ENCODE results near the gene SFT2D3.
A peak's percentile ranks its signal among the peaks of the same experiment; 100 is the strongest.

SFT2D3 gene, protein sequence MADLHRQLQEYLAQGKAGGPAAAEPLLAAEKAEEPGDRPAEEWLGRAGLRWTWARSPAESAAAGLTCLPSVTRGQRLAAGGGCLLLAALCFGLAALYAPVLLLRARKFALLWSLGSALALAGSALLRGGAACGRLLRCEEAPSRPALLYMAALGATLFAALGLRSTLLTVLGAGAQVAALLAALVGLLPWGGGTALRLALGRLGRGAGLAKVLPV

DNA sequence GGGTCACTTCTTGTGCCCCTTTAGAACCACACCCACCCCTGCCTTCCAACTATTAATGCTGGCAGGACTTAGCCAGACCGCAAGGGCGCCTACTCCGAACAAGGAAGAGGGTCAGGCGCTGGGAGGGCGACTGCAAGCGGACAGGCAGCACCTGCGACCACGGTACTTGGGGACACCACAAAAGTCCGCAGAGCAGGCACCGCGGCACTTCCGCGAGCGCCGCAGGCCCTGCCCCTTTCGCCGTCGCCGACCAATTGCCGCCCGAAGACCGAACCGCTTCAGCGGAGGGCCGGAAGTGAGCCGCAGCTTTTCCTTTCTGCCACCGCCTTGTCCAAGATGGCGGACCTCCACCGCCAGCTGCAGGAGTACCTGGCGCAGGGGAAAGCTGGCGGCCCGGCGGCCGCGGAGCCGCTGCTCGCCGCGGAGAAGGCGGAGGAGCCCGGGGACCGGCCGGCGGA lies at the start of gene SFT2D3:
Gene SFT2D3, plus strand, starts transcription at position 305 of the 458 bp plus-strand sequence. Its CDS starts 32 bp downstream, at position 337.
- DNase-seq: peak; percentile 90 to 91

DNA sequence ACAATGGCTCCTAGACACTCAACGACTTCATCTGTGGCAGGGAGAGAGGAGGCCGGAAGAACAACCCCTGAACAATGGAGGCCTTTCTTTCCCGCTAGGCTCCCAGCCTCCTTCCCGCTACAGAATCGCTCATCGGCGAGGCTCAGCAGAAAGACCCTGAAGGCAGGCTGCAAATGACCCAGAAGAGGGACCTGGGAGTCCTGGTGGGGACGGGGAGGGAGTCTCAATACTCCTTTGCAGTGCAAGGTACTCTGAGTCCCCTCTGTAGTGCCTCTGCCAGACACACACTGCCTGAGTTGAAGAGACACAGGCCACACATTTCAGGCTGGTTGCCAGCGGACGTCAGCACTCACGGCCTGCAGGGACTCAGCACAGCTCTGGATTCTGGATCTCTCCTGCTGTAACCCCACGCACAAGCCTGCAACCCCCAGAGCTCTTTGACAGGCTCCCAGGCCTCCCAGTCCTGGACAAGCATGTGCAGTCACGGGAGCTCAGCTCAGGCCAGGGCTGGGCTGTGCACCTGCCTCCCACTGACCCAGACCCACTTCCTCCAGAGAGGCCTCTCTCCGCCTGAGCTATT lies 49.2 kb upstream of the SFT2D3 start:
- DNase-seq: no peak

- no peak for DNase-seq
Observed at GRCh38 chr2:127652786-127653357, 48.4 kb upstream of the SFT2D3 start.

DNA sequence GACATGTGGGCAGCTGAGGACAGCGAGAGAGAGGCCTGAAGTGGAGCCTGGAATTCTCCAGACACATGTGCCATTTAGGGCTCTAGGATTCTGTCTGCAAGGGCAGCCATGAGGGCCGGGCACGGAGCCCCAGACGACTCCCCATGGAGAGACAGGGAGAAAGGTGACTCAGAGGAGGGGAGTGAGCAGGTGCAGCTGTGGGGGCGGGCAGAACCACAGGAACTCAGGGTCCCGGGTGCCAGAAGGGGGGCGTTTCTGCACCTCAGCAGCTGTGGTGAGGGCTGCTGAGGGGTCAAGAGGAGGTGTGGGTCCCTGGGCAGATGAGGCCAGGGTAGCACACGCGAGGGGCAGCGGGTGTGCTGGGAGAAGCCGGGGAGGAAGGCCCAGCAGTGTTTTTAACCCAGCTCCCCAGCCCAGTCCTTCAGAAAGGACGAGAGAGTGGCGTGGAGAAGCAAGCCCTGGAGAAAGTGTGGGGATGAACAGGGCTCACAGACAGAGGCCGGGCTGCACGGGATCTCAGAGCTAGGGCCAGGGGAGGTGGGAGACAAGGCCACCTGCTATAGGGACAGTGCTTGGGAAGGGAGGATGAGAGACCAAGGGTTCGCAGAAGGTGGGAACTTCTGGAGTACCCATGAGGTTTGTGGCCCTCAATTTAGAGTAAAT lies 47.7 kb upstream of the SFT2D3 start:
- no peak for DNase-seq

DNA sequence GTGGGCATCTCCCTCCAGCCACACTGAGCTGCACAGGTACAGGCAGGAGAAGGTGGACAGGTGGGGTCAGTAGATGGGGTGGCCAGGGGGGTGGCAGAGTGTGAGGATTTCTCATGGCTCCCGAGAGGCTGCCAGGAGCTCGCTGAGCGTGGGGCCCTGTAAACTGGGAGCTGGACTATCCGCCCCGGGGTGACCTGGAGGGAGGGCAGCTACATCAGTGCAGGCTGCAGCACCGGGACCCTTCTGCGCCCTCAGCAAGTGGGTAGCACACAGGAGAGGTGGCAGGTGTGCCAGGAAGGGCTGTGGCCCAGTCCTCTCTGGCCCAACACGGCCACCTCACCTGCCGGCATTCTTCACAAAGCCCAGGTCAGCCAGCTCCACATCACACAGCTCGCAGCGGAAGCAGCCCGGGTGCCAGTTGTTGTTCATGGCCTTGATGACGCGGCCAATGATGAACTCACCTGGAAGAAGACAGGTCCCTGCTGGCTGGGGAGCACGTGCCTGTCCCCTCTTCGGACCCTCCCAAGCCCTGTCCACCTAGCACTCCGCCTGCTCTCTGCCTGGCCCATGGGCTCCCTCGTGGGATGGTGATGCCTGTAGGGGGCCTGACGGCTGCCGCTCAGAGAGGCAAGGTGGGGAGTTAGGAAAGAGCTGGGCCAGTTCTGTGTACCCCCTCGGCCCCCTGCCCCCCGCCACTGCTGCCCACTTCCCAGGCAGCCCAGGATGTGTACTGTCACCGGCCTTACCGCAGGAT lies 47.0 kb upstream of the SFT2D3 start:
- no peak for DNase-seq

DNA sequence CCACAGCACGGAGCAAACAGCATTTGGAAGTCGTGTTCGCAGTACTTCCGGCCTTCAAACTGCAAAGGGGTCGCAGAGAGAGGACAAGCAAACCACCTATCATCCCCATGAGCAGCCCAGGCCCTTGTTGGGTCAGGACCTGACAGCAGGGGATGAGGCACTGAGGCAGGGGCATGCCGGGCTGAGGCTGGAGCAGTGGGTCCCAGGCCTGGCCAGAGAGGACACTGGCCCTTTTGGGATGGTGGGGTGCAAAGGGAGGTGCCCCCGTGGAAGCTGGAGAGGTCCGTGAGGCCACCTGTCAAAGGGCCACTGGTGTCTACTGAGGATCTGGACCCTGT lies 46.5 kb upstream of the SFT2D3 start:
- no peak for DNase-seq

DNA sequence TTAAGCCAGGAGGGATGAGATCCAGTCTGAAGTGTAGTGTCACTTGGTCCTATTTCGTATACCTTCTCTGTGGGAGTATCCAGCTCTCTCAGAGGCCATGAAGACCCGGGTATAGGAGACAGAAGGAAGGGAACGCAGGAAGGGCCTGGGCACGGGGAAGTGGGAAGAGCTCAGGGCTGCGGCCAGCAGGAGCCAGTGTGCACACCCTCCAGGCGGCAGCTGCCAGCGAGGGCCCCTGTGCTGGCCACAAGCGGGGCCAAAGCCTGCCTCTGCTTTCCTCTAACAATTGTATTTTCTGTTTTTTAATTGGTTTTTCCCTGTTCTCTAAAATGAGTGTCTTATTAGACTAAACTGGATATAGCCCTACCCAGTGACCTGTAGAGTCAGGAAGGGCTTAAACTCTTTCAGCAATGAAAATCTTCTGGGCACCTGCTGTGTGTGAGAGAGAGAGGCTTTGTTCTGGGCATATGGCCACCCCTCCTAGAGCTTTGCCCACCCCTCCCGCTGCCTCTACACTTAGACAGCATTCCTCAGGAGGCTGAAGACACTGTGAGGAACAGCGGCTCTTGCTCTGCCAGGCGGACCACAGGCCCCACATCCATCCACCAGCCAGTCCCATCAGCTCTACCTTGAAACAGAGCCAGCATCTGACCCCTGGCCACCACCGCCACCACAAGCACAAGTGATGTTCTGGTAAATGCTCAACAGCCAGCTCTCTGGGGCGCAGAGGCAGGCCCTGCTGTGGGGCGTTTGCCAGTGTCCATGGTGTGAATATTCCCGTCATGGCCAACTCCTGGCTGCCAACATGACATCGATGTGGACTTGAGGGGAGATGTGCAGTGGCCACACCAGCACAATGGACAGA lies 45.9 kb upstream of the SFT2D3 start:
- DNase-seq: no peak

DNA sequence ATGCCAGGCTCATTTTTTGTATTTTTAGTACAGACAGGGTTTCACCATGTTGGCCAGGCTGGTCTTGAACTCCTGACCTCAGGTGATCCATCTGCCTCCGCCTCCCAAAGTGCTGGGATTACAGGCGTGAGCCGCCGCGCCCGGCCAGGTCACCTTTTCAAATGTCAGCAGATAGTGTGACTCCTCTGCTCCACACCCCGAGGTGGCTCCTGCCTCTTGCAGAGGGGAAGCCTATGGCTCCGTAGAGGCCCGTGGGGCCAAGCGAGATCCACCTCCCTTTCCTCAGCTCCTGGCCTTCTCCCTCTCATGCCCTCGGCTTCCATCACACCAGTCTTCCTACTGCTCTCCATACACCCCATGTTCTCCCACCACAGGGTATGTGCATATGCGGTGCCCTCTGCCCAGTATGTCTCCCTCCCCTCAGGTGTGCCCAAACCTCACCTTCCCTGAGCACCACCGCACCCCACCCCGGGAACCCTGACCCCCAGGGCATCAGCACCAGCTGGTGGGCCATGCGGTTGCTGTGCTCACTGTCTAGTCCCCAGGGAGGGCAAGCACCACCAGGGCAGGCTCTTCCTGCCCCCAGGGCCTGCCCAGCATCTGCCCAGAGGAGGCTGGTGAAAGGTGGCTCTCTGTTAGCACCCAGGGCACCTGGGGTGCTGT lies 44.6 kb upstream of the SFT2D3 start:
- DNase-seq: no peak

DNA sequence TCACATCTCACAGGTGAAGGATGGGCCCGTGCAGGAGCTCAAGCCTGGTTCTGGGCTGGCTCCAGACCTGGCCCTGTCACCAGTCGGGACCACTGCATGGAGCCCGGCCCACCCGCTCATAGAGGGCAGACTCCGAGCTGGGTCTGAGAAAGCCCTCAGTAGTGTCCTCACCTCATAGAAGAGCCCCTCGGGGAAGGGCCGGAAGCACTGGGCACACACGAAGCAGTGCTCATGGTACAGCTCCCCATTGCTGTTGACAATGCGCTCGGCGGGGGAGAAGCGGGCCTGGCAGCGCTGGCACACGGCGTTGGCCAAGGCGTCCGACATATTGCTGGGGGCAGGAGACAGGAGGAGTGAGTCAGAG lies 44.1 kb upstream of the SFT2D3 start:
- no peak for DNase-seq

DNA sequence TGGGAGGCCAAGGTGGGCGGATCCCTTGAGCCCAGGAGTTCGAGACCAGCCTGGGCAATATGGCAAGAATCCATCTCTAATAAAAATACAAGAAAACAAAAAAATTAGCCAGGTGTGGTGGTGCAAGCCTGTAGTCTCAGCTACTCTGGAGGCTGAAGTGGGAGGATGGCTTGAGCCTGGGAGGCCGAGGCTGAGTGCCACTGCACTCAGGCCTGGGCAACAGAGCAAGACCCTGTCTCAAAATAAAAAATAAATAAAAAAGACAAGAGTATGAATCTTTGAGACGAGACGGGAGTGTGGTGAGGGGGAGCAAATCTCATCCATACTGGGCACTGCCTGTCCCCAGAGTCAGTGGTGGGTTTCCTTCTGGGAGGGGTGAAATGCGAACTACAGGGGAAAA lies 43.2 kb upstream of the SFT2D3 start:
- DNase-seq: no peak

GRCh38 chr2:127658641-127659407 lies 42.5 kb upstream of the SFT2D3 start:
- no peak for DNase-seq

- DNase-seq: no peak
Observed at GRCh38 chr2:127659408-127660290, 41.6 kb upstream of the SFT2D3 start.

GRCh38 chr2:127660291-127660578 lies 41.1 kb upstream of the SFT2D3 start:
- no peak for DNase-seq

- no peak for DNase-seq
Observed at GRCh38 chr2:127661072-127661649, 40.1 kb upstream of the SFT2D3 start.

DNA sequence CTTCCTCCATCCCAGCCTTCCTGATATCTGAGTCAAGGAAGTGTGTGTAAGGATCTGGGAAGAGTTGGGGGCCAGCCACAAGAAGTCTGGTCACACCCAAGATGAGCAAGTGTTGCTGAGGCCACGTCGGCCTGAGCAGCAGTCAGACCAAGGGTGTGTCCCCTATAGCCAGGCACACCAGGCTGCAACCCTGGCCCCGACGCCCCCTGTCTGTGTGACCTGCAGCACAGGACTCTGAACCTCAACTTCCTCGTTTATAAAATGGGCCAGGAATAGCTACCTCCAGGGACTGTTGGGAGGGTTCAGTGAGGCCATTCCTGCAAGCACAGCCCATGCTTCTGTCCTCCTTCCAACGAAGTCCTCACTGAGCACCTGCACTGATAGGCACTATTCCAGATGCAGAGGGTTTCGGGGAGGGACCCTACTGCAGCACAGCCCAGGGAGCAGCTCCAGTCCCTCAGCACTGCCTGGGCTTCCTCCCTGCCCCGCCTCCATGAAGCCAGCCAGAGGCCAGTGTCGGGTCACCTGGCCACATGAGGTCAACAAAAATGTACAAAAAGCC lies 39.3 kb upstream of the SFT2D3 start:
- DNase-seq: no peak

DNA sequence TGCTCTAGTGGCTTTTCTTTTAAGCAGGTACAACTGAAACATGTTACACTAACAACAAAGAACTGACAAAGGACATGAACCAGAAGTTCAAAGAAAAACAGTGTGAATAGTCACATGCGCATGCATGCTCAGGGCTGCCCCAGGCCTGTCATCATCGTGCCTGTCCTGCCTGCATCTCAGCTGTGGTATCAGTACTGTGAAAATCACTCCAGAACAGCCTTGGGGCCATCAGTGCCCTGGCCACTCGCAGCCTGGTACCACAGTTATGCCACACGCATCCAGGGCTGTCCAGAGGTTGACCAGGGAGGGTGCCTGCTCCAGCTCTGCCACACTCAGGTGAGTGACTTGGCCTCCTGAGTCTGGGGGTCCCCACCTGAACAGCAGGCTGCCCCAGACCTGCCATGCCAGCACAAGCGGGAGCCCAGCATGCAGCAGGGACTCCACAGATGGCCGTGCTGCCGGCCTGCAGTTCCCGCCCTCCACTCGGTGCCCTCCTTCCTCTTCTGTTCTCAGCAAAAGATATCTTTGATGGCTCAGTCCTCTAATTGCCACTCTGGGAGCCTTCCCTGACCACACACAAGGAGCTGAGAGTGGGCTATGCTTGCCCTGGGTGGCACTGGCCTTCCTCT lies 38.2 kb upstream of the SFT2D3 start:
- DNase-seq: no peak

- no peak for DNase-seq
Observed at GRCh38 chr2:127663566-127664064, 37.7 kb upstream of the SFT2D3 start.

- no peak for DNase-seq
Observed at GRCh38 chr2:127664065-127664894, 37.0 kb upstream of the SFT2D3 start.

All from activated CD4-positive, alpha-beta T cell treated with anti-CD3 and anti-CD28 coated beads, Interleukin-2, amount 50 U/mL, for 48 hours (primary cell).